GM12878 (cell line): ENCODE results near the gene GOSR1. TPM values are rescaled to one million over a fixed set of nuclear protein-coding genes. Genes with fewer than 3 reads are reported as not detected.

Experiments used
- ATAC-seq: fragments of 200-7000 bp; cut with Tn5 transposase; 3 replicates; pipeline ENCODE4 v1.9.1; 2020; ENCODE audit warnings: mild to moderate bottlenecking, moderate library complexity
- BruUV-seq: library from RNA; stranded (reverse); fragments of 400-500 nt; replicated peaks from 2 replicates; lab custom pipeline; 2021; lab: Mats Ljungman, UMichigan
- CTCF ChIA-PET: fragments of 300-600 bp; sonication (Branson Sonifier 250); formaldehyde crosslinking; extraction: SDS; loops from one replicate; lab custom pipeline; 2021; ENCODE audit warnings: inconsistent platforms; lab: Yijun Ruan, JAX
- POLR2A ChIA-PET: fragments of 350-600 bp; formaldehyde crosslinking; extraction: SDS; loops from one replicate; lab custom pipeline; 2021; ENCODE audit warnings: inconsistent platforms; lab: Charles Lee
- RAD21 ChIA-PET: fragments of 300-600 bp; sonication (Branson Sonifier 250); formaldehyde crosslinking; loops from one replicate; lab custom pipeline; 2023; ENCODE audit warnings: antibody characterized with exemption; ENCODE audit not compliant: unreplicated experiment; lab: Charles Lee
- SMC1A ChIA-PET: fragments of 300-600 bp; sonication (Branson Sonifier 250); formaldehyde crosslinking; loops from one replicate; lab custom pipeline; 2023; ENCODE audit not compliant: unreplicated experiment, uncharacterized antibody; lab: Charles Lee
- DNase-seq: peaks from one replicate; pipeline ENCODE4 v3.0.0-alpha.2; 2011; ENCODE audit warnings: low read depth, low spot score
- FAIRE-seq: peaks from 3 replicates; lab custom pipeline; 2011; peaks lifted over from hg19 to GRCh38; lab: Jason Lieb, UNC
- H2AFZ ChIP-seq: 2 replicates; pipeline ENCODE4 v1.6.0; 2011; ENCODE audit warnings: low read depth, low read length, control low read depth; ENCODE audit not compliant: control insufficient read depth
- H3K27ac ChIP-seq: 2 replicates; pipeline ENCODE4 v1.5.1; 2011; ENCODE audit warnings: control low read depth; ENCODE audit not compliant: control insufficient read depth, insufficient read depth
- H3K27me3 ChIP-seq, 2 experiments: replicated peaks in 1 of 2; 2 replicates each; pipeline versions ENCODE4 v1.6.0 to v1.6.1; 2011; ENCODE audit warnings: low read length in 1 of 2; ENCODE audit not compliant: control insufficient read depth in 2 of 2, insufficient read depth in 2 of 2
- H3K36me3 ChIP-seq, 2 experiments: 2 replicates each; pipeline ENCODE4 v1.5.1; 2011; ENCODE audit warnings: low read length in 1 of 2; ENCODE audit not compliant: control insufficient read depth in 2 of 2, insufficient read depth in 2 of 2
- H3K4me1 ChIP-seq: 2 replicates; pipeline ENCODE4 v1.6.1; 2011; ENCODE audit warnings: mild to moderate bottlenecking, low read length, moderate library complexity, mixed read lengths; ENCODE audit not compliant: control insufficient read depth, insufficient read depth
- H3K4me2 ChIP-seq: 2 replicates; pipeline ENCODE4 v1.6.0; 2011; ENCODE audit warnings: control low read depth; ENCODE audit not compliant: control insufficient read depth, insufficient read depth
- H3K4me3 ChIP-seq: fragments of 200-600 bp; sonication (generic); 2 replicates; pipeline ENCODE4 v1.5.1; 2016
- H3K79me2 ChIP-seq: 2 replicates; pipeline ENCODE4 v1.6.0; 2011; ENCODE audit warnings: low read length; ENCODE audit not compliant: control insufficient read depth, insufficient read depth
- H3K9ac ChIP-seq: 2 replicates; pipeline ENCODE4 v1.8.0; 2011; ENCODE audit warnings: low read length, control low read depth, mixed read lengths; ENCODE audit not compliant: control insufficient read depth, insufficient read depth
- H3K9me3 ChIP-seq: replicated peaks from 3 replicates; pipeline ENCODE4 v1.5.1; 2011; ENCODE audit warnings: mild to moderate bottlenecking, low read length; ENCODE audit not compliant: control insufficient read depth, insufficient read depth
- H4K20me1 ChIP-seq: 2 replicates; pipeline ENCODE4 v1.6.0; 2011; ENCODE audit not compliant: control insufficient read depth, insufficient read depth
- BRCA1 ChIP-seq: IDR thresholded peaks from 2 replicates; pipeline ENCODE4 v1.6.1; 2011; ENCODE audit warnings: low read depth, low read length, improper control_type of control experiment
- KLF5 ChIP-seq: fragments of 450-650 bp; IDR thresholded peaks from 2 replicates; pipeline ENCODE4 v1.6.1; 2014; ENCODE audit warnings: mild to moderate bottlenecking; ENCODE audit not compliant: partially characterized antibody
- MEF2B ChIP-seq: fragments of 450-650 bp; IDR thresholded peaks from 2 replicates; pipeline ENCODE4 v1.6.1; 2018; ENCODE audit warnings: mild to moderate bottlenecking, moderate library complexity; ENCODE audit not compliant: partially characterized antibody, poor library complexity, severe bottlenecking
- PAX8 ChIP-seq: fragments of 450-650 bp; IDR thresholded peaks from 2 replicates; pipeline ENCODE4 v1.6.1; 2017; ENCODE audit warnings: mild to moderate bottlenecking, moderate library complexity
- POLR2AphosphoS2 ChIP-seq: IDR thresholded peaks from 2 replicates; pipeline ENCODE4 v1.6.1; 2011; ENCODE audit warnings: low read depth, mild to moderate bottlenecking, low read length, improper control_type of control experiment, moderate library complexity
- ZNF217 ChIP-seq: fragments of 450-650 bp; IDR thresholded peaks from 2 replicates; pipeline ENCODE4 v1.6.1; 2017; ENCODE audit warnings: antibody characterized with exemption, mild to moderate bottlenecking
- WGBS: methylation state at CpG from one replicate; pipeline ENCODE4 v1.1.6; 2016; ENCODE audit warnings: low lambda C conversion rate; ENCODE audit not compliant: insufficient replicate concordance, insufficient coverage; ENCODE audit errors: missing lambda C conversion rate; 5-methylcytosine and 5-hydroxymethylcytosine counted together
- in situ Hi-C: fragments of 300-500 bp; cut with MboI; formaldehyde crosslinking; loops from 9 replicates; pipeline ENCODE4 v1.14.3; 2018; ENCODE audit warnings: mixed read lengths
- intact Hi-C: fragments of 100-400 bp; cut with micrococcal nuclease; formaldehyde crosslinking; loops from one replicate; pipeline ENCODE4 v1.14.2; 2022; ENCODE audit not compliant: unreplicated experiment
- polyA plus RNA-seq, 11 experiments: library from polyadenylated mRNA; depleted of rRNA in 4 of 11; unstranded in 6 of 11; stranded (reverse) in 5 of 11; fragments of >200 nt; fragmentation: Nextera tagmentation in 4 of 11; fragmentation: Illumina TruSeq in 1 of 11; extraction: Ambion mirVana in 4 of 11; extraction: Trizol in 1 of 11; gene quantifications; 1 replicate in 1 of 11; 2 replicates in 10 of 11; pipeline versions ENCODE4 v1.2.1 to v1.2.3, GENCODE V29; 2011 to 2016; ENCODE audit warnings: inconsistent platforms in 2 of 11, missing spikeins in 2 of 11, low read depth in 1 of 11
- total RNA-seq, 4 experiments: library from RNA; depleted of rRNA in 3 of 4; stranded (reverse); fragments of >200 nt in 3 of 4; fragmentation: Illumina TruSeq in 1 of 4; extraction: Trizol in 1 of 4; gene quantifications; 2 replicates each; pipeline versions ENCODE4 v1.2.1 to v1.2.3, GENCODE V29; 2013 to 2021
- TF ChIP-seq, protein P1 (sequence below): IDR thresholded peaks from 2 replicates; pipeline ENCODE4 v1.6.1; 2012; ENCODE audit warnings: low read depth, low read length, improper control_type of control experiment
- TF ChIP-seq, protein P2 (sequence below): IDR thresholded peaks from 2 replicates; pipeline ENCODE4 v1.6.1; 2012; ENCODE audit warnings: low read length, inconsistent platforms

GOSR1 gene
- total and polyA plus RNA-seq, 10 of the 15 experiments (the other 5 are each of a cell fraction or from before 2014, with no cell fraction given), result 21.4 to 99.3 (median 42.9) TPM

DNA sequence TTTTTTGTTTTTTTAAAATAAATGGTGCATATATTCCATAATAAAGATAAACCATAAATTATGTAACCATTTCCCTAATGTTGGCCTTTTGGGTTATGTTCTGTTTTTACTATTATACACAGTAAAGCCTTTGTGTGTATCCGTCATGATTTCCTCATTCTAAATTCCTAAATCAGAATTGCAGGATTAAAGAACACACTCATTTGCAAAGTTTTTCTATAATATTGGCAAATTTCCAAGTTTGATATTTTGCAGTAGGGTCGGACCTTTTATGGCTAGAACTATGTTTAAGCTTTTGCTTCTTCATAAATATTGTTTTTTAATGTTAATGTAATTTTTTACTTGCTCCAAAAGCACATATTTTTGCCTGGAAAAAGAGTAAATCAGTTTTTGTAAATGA is 16.6 kb downstream of the GOSR1 start:
- WGBS, result 93% methylated on average over 2 of the region's 2 CpGs
- CTCF ChIA-PET, result interaction anchor here (0.5 to 1.4 kb wide), 4 partner anchors 10 to 1415 kb away, joined by 3 to 5 read pairs (median 4); partner anchors contain the start of gene GOSR1
- no peaks in the 10 kb centered on the region for H3K79me2 ChIP-seq

More for the DNA sequence above, 16.6 kb downstream of the GOSR1 start:
- FAIRE-seq, result no peak
- no TSS peak for BruUV-seq
- Histone ChIP-seq H3K9me3 (no peaks in the 10 kb centered on the region), H3K36me3 (peaks cover 8 to 29% of the 10 kb centered on the region in 2 experiments), H3K4me1 (no peaks in the 10 kb centered on the region), H3K27ac (no peak overlapping the region), H3K4me3 (no peak overlapping the region), H3K27me3 (no peaks in the 10 kb centered on the region), H4K20me1 (no peaks in the 10 kb centered on the region), H2AFZ (no peak overlapping the region)
- no peak for ATAC-seq
- no peak for DNase-seq
- POLR2A ChIA-PET, result no interaction called here
- intact Hi-C loops, result no loop called here
- RAD21 ChIA-PET, result no interaction called here
- in situ Hi-C loops, result no loop called here
- SMC1A ChIA-PET, result interaction anchor here (0.7 to 2.0 kb wide), 3 partner anchors 14 to 18 kb away, joined by 3 to 8 read pairs (median 4); partner anchors contain the start of gene GOSR1
- no peak for TF ChIP-seq PAX8
- TF ChIP-seq KLF5, result no peak
- TF ChIP-seq, protein P1, sequence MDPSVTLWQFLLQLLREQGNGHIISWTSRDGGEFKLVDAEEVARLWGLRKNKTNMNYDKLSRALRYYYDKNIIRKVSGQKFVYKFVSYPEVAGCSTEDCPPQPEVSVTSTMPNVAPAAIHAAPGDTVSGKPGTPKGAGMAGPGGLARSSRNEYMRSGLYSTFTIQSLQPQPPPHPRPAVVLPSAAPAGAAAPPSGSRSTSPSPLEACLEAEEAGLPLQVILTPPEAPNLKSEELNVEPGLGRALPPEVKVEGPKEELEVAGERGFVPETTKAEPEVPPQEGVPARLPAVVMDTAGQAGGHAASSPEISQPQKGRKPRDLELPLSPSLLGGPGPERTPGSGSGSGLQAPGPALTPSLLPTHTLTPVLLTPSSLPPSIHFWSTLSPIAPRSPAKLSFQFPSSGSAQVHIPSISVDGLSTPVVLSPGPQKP, result no peak
- no peak for TF ChIP-seq BRCA1
- TF ChIP-seq ZNF217, result no peak
- TF ChIP-seq POLR2AphosphoS2, result no peak
- TF ChIP-seq, protein P2, sequence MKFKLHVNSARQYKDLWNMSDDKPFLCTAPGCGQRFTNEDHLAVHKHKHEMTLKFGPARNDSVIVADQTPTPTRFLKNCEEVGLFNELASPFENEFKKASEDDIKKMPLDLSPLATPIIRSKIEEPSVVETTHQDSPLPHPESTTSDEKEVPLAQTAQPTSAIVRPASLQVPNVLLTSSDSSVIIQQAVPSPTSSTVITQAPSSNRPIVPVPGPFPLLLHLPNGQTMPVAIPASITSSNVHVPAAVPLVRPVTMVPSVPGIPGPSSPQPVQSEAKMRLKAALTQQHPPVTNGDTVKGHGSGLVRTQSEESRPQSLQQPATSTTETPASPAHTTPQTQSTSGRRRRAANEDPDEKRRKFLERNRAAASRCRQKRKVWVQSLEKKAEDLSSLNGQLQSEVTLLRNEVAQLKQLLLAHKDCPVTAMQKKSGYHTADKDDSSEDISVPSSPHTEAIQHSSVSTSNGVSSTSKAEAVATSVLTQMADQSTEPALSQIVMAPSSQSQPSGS, result no peak
- TF ChIP-seq MEF2B, result no peak
- TF ChIP-seq, all 136 proteins: peak for 0
- H3K9ac ChIP-seq, result no peak overlapping the region
- H3K4me2 ChIP-seq, result no peak overlapping the region
